NCI-H69 (cell line): Measurements from ENCODE around the gene HOXD13.

Experiments
- DNase-seq: peaks from one replicate; lab custom pipeline; 2025; lab: John Stamatoyannopoulos, UW

The HOXD13 gene

DNA sequence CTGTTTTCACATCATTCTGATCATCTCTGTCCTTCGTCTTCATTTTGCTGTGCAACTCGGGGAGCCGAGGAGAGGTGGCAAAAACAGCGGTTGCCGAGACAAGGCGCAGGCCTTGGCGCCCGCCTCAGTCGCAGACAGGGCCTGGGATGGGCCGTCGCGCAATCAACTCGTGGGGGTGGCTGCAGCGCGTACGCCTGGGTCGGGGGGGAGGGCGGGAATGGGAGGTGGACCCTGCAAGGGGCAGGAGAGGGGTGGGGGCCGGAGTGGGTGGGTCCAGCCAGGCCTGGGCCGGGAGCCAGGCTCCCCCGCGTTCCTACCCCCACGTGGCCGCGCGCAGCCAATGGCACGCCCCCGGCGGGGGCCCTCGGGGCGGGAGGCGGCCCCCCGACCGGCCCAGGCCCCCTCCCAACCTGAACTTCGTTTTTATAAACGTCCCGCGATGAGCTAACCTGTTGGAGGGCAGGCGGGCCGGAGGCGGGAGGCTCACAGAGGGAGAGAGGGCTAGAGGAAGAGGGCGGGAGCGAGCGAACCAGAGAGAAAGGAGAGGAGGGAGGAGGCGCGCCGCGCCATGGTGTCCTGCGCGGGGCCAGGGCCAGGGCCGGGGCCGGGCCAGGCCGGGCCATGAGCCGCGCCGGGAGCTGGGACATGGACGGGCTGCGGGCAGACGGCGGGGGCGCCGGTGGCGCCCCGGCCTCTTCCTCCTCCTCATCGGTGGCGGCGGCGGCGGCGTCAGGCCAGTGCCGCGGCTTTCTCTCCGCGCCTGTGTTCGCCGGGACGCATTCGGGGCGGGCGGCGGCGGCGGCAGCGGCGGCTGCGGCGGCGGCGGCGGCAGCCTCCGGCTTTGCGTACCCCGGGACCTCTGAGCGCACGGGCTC lies at the start of gene HOXD13:
TSS of gene HOXD13 (plus strand) at position 452 of the 875 bp plus-strand sequence. CDS start at position 622, 170 bp downstream.
- DNase-seq: no peak

DNA sequence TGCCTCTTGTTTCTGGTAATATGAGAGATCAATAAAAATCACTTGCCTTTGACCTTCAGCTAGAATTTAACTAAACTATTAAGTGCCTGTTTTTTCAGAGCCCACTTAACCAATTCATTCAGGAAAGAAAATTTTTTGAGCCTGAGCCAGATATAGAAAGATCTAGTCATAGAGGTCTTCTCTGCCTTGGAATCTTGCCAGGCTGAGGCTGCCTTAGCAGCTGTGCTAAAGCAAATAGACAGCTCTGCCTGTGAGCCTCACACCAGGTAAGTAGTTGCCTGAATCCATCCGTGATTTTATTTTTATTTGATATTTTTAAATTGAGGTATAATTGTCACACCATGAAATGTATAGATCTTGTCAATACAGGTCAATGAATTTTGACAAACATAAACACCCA lies 36.1 kb upstream of the HOXD13 start:
- peak; percentile 94 for DNase-seq

DNA sequence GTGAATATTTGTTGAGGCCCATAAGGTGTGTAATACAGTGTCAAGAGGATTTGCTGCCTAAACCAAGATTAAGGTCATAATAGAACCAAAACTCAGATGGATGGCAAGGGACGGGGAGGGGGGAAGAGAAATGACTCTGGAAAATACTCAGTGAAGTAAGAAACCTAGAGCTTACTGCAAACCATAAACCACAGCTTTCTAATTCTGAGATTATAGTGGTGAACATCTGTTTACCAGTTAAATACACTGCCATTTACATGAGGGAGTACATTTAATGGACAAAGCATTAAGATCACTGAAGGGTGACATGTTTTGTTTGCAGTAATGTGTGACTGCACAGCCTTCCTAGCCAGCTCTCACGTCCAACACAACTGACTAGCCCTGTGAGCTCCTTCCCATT lies 28.6 kb upstream of the HOXD13 start:
- peak; percentile 94 for DNase-seq

DNA sequence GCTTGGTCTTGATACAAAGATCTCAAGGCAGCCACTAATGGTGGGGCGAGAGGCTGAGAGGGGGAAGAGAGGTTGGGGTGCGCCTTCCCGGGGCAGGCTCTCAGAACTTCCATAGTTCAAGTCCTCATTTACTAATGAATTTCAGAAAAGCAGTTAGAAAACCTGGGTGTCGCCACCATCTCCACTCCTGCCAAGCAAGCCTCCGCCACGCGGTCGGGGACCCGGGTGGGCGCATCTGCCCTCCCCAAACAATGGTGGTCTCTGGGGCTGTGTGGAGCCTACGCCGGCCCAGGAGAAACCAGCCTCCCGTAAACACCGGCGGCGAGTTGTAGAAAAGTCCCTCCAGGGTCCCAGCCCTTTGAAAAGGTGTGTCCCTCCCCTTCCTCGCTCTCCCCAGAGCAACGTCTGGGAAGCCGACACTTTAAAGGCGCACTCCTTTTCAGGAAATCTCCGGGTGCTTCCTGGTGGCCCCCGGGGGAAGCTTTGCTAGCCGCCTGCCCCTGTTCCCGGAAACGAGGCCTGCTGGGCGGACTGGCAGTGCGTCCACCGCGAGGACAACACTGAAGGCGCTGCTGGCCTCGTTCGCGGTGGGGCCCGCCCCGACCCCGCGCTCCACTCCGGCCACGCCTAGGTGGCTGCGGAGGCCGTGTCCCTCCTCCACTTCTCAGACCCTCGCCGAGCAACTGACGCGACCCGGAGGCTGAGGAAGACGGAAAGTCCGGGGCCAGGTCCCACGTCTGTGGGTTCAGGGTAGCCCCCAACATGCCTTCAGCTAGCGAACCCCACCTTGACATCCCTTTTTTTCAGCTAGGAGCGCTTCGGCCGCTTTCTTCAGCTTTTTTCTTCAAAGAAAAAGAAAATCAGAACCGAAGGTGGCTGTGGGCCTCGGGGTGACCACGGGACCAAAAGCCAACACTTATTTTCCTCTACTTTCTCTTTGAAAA lies 25.6 kb upstream of the HOXD13 start:
- DNase-seq: no peak

DNA sequence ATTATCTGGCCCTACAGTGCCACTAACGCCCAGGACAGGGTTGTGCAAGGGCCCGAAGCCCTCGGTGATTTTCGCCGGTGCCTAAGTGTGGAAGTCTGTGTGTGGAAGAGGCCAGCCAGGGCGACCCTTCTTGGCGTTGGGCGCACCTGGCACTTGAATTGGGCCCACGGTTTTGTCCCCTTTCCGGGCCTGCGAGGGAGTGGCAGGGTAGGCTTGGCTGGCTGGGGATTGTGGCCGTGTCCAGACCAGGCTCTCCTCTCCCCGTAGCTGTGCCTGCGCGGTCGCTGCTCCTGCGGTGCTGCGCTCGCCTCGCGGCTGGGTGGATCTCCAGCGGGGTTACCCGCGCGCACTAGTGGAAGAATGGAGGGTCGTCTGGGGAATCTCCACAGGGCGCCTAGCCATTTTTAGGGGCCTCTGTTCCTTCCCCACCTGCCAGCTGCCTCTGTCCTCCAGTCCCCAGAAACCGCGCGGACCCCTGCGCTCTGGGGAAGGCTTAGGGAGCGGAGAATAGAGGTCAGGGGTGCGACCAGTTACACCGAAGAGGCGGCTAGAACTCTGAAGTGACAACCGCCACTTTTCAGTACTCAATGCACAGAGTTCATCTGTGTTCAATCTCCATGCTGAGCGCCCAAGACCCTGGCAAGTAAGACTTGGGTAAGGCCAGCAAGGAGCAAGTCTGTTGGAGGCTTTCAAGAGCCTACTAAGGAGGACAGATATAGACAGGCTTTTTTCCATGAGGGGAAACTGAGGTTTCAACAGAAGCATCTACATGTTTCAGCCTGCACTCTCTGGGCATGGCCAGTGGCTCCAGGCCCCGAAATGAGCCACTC lies 24.7 kb upstream of the HOXD13 start:
- DNase-seq: no peak

DNA sequence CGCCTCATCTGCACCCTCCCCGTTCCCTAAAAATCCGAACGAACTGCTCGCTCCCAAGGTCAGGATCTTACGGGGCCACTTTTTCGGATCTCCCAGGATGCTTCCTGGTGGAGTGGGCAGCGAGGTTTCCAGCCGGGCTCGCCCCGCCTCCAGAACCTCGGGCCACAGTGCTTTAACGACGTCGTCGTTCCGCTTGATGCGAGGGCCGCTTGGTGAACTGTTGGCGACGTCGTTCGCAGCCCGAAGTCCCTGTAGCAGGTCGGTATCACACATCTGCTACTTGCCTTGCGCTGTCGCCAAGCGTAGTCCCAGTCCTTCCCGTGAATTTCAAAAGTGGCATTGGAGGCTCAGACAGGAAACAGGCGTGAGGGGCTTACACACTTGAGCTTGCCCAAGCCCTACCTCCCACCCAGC lies 24.1 kb upstream of the HOXD13 start:
- DNase-seq: no peak

DNA sequence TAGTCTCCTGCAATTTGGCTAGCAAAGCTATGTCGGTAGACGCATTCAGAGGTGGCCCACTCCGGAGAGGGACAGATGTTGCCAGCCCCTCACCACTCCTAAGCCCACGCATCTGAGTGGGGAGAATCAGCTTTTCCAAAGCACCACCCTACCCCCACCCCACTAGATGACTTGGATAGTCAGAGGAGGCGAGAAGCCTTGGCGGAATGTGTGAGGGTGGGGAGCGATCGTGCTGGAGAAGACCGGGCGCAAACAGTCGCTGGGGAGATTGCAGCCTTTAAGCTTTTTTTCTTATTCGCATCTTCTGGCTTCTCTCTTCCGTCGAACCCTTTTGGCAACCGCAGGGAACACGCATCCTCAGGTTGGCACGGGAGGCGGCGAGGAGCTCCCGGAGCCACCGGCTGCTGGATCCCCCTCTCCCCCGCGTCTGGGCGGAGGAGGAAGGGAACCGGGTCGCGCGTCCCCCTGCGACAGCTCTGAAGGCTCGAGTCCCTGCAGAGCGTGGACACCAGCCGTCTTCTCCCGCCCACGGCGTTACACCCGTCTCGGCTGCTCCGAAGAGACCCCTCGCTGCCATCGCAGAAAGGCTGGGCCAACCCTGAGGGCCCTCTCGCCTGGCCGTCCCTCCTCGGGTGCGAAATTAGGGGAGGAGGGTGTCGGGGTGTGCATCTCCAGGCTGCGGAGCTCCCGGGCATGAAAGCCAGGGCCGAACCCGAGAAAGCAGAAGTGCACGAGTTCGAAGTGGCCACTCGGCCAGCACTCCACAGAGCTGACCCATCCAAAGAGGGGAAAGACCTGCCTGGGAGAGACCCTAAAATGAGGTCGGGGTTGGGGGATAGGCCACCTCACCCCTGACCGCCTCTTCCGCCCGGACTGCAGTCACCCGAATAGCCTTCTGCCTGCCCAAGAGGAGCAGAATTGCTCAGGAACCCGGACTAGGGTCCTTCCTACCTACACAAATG lies 20.9 kb upstream of the HOXD13 start:
- no peak for DNase-seq

DNA sequence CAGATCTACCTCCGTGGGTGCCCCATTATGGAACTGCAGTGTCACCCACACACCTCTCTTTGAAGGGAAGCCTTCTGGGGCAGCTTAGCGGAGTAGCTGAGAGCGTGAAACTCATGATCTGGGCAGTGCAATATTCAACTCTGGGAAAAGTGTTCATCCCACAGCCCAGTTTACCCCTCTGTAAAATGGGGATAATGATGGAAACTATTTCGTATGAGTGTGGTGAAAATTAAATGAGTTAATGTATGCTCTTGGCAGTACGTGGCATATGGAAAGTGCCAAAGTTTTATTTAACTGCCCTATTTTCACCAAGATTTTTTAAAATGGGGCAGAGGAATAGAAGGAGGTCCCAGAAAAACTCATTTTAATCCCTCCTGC lies 20.2 kb upstream of the HOXD13 start:
- DNase-seq: no peak

DNA sequence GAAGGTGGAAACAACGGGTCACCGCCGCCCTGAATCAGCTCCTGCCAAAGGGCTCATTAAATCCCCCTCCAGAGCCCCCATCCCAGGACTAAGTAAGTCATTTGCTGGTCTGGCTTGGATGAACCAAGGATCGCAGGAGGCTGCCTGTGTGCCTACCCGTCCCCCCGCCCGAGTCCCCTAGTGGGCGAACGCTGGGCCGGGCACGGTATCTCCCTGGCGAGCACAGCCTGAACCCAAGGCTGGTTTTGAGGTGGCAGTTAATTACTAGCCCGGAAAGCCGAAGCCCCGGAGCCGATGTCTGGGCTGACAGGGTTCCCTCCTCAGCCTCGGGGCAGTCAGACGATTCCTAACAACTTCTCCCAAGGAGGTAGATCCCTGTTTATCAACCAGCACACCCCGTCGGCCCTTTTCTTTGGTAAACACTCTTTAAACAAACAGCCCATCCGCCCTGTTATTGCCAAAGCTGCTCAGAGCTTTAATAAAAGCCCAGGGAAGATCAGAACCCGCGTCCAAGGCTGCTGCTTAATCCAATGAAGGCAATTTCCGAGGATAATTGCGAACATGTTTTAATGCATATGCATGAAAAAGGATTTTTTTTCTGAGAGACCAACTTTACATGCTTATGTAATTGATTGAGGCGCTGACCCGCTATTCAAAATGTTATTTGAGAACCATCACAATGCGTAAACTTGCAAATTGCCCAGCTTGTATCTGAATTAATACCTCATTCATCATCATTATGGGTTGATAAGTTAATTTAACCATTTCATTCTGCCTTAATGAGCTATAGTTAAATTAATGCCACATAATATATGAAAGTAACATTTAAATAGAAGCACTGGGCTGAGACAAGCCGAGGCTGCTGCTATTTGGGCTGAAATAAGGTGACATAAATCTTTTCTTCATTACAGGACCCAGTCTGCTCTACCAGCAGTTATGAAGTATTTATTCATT lies 19.3 kb upstream of the HOXD13 start:
- peak; percentile 98 for DNase-seq

DNA sequence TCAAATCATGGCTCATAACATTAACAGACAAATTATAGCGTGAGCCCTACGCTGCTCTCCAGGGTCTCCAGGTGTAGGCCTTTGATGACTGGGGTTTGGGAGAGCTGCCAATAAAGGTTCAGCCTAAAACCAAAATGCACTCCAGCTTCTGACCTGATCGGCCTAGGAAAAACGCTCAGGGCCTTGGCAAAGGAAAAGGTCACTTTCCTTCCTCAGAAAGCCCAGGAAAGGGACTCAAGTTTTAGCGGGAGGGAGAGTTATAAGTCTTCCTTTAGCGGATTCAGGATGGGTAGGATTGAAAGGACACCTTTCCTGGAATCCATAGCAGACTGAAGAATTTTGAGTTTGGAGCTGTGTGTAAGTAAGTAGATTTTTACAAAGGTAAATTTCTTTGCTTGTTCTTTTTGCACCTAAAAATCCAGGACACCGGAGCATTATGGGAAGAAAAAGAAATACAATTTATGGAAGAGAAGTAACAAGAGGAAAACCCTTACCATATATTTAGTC lies 17.5 kb upstream of the HOXD13 start:
- DNase-seq: peak; percentile 80

DNA sequence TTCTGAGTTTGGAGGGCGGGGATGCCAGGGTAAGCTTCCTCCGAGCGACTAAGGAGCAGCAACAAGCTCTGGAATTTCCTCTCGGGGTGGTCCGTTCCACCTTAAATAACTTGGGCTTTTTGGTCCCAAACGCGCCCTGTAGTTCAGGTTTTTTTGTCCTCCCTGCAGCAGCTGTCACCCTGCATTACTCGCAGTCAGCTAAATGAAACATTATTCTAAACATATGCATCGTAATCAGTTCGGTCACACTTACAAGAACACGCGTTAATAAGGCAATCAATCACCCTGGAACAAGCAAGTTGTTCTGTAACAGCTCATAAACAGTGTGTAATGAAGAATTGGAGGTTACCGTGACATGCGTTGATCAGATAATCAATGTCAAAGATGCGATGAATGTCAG lies 17.0 kb upstream of the HOXD13 start:
- DNase-seq: peak; percentile 87

DNA sequence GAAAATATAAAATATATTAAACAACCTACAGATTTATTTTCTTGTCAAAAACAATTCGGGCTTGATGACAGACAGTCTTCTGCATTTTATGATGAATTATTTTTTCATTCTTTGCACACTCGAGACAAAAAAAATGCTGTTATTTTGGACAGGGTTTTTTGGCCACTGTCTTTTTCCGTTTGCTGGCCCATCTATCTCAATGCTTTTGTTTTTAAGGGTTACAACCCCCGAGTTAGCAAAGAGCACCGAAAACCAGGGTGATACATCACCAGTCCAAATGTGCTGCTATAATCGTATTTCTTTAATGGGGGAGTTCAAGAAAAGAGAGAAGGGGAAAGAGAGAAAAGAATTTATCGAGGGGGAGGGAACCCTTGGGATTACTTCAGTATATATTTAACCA lies 16.5 kb upstream of the HOXD13 start:
- DNase-seq: no peak

DNA sequence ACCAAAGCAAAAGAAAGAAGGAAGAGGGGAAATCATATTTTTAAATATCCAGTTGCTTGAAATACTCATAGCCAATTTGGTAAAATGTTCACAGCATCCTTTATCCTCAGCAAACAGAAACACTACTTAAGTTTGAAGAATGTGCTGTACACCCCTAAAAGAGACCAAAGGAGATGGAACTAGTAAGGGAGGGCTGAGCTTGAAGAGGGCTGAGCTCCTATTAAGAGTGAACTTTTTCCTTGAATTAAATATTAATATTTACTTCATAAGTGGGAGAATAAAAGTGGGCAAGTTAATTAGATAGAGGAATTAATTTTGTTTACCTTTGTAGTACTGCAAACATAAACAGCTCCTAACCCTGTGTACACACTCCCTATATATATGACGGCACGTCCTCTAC lies 15.7 kb upstream of the HOXD13 start:
- peak; percentile 61 for DNase-seq

DNA sequence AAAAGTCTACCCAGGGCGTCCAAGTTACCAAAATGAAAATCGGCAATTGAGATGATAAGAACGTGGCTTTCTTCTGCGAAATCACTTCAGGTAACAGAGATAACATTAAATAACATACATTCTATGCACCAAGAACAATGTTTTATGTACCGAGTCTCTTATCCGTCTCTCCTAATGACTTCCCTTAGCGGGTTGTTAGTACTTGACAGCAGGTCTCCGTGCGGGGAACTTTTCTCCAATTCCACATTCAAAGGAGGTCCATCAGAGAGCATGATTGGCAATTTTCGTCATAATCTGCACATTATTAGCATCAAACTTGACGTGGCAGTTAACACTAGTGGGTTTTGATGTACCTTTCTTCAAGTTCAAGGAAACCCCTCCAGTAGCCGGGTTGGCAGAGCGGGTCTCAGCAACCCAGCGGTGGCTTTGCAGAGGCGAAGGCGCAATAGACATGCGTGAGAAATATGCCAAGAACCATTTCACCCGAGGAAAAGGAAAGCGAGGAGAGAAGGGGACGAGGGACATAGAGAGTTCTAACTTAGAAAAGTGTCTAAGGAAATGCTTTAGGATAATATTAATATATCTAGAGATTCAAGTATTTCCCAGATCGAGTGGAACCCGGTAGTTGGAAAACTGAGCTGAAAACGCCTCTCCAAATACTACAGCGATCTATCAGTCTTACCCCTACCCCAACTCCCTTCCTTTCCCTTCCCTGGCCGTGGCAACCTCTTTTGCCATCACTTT lies 13.8 kb upstream of the HOXD13 start:
- DNase-seq: peak; percentile 74

DNA sequence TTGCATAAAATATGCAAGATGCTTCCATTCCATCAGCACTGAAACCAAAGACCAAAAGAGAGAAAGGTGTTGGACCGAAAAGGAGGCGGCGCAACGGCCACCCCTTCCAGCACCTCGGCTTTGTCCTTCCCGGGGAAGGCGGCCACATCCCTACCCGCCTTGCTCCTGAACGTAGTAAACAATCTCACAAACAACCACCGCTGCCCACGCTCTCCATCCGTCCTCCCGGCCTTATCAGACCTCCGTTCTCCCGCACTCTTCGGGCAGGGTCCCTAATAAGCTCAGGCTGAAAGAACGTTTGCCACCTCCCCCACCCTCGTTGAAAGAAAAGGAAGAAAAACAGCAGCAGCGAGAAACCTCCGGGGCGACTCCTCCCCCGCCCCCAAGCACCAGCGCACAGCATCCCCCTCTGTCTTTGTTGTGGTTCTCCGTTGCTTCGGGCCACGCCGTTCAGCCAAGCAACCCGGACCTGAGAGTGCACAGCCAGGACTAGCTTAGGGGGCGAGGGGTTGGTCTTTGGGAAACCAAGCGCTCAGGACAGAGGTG lies 13.2 kb upstream of the HOXD13 start:
- DNase-seq: peak; percentile 84

DNA sequence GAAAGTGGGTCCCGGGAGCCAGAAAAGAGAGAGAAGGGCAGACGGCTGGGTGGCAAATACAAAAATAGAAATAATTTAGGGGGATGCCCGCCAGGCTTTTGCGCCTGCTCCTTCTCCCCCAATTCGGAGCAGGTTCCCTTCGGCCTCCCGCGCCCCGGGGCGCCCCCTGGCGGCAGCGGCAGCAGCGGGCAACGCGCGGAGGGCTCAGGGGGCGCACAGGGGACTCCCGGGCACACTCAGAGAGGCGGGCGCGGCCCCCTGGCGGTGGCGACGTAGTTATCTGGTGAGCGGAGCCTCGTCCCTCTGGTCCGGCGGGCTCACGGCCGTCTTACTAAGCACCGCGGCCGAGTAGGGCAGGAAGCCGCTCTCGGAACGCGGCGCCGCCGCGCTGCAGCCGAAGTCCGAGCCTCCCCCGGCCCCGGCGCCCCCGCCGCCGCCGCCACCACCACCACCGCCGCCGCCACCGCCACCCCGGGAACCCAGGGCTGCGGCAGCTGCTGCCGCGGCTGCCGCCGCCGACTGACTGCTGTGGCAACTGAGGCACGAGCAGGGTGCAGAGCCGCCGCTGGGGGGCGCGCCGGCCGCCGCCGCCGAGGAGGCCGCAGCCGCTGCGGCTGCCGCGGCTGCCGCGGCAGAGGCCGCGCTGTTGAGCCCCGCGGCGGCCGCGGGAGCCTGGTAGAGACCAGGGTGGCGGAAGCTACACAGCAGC lies 12.5 kb upstream of the HOXD13 start:
- DNase-seq: peak; percentile 93

DNA sequence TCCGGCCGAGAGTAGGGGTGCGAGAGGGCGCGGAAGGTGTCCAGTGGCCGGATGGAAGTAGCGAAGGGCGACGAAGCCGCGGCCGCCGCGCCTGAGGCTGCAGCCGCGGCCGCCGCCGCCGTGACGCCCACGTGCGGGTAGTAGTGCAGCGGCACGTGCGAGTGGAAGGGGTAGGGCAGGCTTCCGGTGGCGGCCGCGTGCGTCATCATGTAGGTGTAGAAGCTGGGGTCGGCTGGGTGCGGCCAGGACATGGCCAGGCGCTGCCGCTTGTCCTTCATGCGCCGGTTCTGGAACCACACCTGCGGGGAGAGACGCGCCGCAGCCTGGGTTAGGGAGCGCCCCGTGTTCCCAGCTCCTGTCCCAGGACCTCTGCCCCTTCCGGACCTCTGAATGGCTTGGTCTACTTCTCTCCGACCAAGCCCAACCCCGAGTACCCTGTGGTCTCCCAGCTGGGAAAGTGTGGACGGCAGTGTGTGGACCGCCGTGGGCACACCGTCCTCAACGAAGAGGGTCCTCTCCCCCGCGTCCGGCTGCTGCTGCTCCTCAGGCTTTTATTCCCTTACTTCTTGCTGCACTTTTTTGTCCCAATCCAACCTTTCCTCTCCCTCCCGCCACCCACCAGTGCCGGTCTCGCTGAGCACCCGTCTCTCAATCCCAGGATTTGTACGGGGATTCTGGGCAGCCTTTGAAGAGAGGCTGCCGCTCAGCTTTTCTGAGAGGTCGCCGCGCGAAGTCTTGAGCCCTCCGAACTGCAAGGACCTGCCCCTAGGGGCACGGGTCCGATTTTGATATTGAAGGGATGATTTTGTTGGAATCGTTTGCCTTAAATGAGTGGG lies 11.8 kb upstream of the HOXD13 start:
- DNase-seq: no peak
